GM21390 (cell line): ENCODE measurements around the gene RNPS1.

Experiments
- ATAC-seq: cut with Tn5 transposase; IDR thresholded peaks from one replicate; pipeline ENCODE4 v1.9.1; 2021; ENCODE audit not compliant: unreplicated experiment

The RNPS1 gene

DNA sequence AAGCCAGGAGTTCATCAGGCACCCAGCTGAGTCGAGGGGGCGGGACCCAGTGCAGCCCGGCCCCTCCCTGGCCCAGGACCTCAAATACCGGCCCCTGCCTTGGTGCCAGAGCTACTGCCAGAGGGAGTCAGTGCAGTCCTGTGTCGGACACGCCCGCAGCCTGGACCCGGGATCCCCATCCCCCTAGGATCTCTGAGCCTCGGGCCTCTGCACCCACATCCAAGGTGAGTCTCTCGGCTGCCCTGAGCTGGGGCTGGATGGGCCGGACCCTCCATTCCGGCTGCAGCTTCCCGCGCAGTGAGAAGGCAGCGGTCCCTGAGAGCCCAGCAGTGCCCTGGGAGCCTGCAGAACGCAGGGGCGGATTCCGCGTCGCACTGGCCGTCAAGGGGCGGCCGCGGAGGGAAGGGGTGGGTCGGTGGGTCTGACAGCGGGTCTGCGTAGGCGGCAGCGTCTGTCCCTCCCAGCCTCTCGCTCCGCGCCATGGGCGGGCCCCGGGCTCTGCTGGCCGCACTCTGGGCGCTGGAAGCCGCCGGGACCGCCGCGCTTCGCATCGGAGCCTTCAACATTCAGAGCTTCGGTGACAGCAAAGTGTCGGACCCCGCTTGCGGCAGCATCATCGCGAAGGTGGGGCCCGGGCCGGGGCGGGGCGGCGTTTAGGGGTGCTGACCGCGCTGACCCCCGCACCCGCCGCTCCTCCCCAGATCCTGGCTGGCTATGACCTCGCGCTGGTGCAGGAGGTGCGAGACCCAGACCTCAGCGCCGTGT, 31.4 kb downstream of the RNPS1 start, which contains the start of gene DNASE1L2:
DNASE1L2 (plus strand) TSS at position 108 of the 765 bp plus-strand sequence; CDS start at position 481, 373 bp downstream.
- ATAC-seq, result no peak

DNA sequence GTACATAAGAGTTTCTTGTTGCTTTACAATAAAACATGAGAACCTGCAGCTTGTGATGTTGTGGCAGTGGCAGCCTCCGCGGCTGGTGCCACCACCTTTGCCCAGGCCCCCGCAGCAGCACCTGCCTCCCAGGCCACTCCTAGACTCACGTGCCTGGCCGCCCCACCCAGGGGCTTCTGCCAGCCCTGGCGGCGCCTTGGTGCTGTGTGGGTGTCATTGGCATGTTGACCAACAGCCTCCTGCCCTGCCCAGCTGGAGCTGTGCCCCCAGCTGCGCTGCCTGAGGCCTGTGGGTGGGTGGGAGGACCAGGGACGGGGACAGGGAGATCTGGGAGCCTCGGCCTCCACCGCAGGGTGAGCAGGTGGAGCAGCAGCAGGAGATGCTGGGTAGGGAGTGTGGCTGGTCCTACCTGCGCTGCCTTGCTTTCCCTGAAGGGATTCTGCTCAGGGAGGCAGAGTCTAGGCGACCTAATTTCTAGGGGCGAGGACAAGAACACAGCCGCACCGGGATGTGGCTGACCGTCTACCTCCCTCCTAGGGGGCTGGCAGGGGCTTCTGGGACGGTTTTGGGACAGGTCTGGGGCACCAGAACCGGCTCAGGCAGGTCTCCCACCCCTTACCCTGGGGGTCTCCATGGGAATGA, 32.1 kb downstream of the RNPS1 start:
- no peak for ATAC-seq

DNA sequence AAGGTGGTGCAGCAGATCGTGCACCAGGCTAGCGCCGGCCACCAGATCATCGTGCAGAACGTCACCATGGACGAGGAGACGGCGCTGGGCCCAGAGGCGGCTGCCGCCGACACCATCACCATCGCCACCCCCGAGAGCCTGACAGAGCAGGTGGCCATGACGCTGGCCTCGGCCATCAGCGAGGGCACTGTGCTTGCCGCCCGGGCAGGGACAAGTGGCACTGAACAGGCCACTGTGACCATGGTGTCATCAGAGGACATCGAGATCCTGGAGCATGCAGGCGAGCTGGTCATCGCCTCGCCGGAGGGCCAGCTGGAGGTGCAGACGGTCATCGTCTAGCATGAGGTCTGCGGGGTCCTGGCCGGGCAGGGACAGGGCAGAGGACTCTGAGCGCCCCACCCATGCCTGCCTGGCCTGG, 32.7 kb downstream of the RNPS1 start:
- no peak for ATAC-seq

DNA sequence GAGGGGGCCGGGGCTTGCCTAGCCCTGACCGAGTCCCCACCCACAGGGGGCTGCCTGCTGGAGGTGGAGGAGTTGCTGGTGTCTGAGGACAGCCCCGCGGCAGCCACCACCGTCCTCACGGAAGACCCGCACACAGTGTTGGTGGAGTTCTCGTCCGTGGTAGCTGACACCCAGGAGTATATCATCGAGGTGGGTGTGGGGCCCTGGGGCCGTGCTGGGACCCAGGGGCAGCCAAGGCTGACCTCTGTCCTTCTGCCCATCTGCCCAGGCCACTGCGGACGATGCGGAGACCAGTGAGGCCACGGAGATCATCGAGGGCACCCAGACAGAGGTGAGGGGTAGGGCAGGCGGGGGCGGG, 33.1 kb downstream of the RNPS1 start:
- ATAC-seq, result no peak

DNA sequence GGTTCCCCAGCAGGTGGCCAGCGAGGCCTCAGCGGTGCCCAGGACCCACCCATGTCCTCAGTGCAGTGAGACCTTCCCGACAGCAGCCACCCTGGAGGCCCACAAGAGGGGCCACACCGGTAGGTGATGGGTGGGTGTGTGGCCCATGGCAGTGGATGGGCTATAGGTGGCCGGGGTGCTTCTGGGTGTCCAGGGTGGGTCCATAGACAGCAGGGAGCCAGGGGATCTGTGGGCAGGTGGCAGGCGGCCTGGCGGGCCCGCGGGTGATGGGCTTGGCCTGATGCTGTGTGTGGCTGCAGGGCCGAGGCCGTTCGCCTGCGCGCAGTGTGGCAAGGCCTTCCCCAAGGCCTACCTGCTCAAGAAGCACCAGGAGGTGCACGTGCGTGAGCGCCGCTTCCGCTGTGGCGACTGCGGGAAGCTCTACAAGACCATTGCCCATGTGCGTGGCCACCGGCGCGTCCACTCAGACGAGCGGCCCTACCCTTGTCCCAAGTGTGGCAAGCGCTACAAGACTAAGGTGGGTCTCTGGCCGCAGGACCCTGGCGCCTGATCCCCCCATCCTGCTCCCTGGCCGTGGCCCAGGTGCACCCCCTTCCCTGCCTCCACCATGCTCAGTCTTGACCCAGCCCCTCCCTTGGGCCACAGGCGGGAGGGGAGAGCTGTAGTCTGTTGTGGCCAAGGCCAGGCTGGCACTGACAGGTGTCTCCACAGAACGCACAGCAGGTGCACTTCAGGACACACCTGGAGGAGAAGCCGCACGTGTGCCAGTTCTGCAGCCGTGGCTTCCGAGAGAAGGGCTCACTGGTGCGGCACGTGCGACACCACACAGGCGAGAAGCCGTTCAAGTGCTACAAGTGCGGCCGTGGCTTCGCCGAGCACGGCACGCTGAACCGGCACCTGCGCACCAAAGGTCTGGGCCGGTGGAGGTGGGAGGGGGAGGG, 33.8 kb downstream of the RNPS1 start:
- ATAC-seq, result no peak

DNA sequence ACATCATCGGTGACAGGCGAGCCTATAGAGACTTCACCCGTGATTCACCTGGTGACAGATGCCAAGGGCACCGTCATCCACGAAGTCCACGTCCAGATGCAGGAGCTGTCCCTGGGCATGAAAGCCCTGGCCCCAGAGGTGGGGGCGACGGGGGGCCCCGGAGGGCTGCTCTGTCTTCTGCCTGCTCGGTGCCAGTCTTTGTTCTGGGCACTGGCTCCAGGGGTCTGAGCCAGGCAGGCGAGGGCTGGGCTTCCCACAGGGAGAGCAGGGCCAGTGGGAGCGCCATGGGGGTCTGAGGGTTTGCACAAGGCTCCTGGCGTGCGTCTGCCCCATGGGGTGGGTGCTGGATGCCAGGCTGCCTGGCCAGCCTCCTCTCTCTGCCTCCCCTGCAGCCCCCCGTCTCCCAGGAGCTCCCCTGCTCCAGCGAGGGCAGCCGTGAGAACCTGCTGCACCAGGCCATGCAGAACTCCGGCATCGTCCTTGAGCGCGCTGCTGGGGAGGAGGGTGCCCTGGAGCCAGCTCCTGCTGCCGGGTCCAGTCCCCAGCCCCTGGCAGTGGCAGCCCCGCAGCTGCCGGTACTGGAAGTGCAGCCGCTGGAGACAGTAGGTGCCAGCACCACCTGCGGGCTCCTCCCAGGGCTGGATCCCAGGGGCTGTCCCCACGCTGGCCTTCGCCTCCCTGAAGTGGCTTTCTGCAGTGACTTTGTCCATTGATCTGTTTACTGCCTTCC, 34.7 kb downstream of the RNPS1 start:
- no peak for ATAC-seq

DNA sequence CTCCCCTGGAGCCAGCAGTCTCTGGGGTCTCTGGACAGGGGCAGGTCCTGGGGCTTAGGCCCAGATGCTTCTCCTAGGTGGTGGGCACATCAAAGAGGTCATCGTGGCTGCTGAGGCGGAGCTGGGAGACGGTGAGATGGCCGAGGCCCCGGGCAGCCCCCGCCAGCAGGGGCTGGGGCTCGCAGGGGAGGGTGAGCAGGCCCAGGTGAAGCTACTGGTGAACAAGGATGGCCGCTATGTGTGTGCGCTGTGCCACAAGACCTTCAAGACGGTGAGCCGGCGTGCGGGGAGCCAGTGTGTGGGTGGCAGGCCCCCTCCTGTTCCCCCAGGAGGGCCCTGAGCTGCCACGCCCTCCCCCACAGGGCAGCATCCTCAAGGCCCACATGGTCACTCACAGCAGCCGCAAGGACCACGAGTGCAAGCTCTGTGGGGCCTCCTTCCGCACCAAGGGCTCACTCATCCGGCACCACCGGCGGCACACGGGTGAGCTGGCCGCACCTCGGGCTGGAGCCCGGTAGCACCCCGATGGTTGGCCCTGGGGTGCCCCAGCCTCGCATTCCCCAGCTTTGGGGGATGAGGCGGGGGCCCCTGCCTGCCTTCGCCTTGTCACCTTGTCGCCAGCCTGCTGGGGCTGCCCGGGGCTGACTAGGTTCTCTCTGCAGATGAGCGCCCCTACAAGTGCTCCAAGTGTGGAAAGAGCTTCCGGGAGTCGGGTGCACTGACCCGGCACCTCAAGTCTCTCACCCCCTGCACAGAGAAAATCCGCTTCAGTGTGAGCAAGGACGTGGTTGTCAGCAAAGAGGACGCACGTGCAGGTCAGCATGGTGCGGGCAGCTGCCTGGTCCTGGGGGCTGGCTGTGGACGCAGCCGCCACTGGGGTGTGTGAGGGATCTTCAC, 35.6 kb downstream of the RNPS1 start:
- no peak for ATAC-seq

DNA sequence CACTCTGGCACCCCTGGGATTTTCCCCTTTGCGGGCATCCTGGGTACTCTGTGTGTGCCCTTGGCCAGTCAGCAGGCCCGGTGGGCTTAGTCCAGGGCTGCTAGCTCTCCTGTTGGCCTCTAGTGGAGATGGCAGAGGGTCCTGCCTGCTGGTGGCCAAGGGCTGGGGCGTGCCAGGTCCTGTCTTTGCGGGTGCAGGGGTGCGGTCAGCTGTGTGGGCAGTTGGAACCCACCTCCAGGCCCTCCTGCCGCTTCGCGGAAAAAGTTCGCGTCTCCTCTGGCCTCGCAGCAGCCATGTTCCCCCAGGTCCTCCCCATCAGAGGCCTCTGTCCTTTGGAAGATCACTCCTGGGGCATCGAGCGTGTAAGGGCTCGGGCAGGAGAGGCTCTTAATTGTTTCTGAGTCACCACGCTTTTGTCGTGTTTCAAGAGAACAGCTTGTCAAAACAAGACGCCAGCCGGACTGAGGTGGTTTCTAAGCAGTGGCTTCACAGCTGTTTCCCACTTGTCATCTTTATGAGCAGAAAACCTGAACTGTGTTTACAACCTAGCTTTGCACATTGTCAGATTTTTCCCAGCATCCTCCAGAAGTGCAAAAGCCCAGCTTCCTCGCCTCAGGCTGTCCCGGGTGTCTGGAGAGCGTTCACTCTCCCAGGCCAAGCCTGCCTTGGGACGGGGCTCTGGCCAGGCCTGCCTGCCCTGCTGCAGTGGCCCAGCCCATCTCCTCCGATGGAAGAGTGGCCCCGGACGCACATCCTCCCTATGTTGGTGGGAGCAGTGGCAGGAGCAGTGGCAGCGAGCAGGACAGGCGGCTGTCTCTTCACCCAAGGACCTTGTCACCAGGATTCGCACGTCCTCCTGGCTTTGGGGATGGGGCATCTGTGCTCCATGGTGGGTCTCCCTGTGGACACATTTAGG, 36.7 kb downstream of the RNPS1 start:
- no peak for ATAC-seq

DNA sequence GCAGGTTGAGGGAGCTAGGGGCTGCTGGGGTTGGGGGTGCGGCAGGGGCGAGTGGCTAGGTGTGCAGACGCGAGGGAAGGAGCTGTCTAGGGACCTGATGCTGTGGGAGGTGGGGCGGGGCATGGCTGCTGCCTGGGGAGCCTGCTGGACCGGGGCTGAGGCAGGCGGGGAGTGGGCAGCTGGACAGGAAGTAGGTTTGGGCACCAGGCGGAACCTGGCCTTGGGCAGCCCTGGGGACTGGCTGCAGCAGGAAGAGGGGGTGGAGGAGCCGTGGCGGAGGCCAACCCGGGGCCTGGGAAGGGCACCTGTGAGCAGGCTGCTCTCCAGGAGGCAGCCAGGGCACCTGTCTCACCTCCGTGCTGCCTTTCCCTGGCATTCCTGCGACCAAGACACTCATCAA, 37.5 kb downstream of the RNPS1 start:
- no peak for ATAC-seq

DNA sequence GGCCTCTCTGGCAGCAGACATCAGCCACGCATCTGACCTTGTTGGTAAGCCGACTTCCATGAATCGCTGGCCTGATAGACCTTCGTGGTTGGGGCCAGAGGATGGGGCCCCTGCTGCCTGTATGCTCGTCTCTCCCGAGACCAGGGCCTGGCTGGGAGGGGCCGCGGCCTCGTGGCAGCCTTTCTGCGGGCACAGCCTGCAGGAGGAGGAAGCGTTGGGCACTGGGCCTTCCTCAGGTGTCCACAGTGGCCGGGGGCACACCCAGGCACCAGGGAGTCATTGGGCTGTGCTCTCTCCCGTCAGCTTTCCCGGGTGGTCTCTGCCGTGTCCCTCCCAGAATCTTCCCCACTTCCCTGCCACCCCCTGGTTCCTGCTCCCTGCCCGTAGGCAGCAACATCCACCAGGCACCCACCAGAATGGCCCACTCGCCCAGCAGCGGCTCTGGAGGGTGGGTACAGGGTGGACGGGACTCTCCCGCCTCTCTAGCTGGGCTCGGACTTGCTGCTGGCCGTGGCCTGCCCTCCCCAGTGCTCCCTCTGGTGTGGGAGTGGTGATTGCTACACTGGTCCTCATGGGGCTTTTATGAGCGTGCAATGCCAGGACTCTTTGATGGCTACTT, 38.2 kb downstream of the RNPS1 start:
- ATAC-seq, result no peak

DNA sequence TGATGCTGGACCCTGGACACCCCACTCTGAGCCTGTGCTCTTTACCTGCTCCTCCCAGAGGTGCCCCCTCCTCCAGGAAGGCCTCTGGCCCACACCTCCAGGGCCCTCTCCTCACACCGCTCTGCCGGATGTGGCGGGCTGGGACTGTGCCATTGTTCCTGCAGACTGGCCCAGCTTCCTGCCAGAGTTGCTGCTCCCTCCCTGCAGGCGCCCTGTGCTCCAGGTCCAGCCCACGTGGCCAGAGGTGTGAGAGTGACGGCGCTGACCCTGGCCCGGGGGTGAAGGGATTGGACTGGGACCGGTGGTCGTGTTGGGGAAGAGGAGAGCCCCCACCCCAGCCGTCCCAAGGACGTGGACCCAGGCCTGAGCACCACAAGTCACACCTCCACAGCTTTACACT, 38.8 kb downstream of the RNPS1 start:
- no peak for ATAC-seq

DNA sequence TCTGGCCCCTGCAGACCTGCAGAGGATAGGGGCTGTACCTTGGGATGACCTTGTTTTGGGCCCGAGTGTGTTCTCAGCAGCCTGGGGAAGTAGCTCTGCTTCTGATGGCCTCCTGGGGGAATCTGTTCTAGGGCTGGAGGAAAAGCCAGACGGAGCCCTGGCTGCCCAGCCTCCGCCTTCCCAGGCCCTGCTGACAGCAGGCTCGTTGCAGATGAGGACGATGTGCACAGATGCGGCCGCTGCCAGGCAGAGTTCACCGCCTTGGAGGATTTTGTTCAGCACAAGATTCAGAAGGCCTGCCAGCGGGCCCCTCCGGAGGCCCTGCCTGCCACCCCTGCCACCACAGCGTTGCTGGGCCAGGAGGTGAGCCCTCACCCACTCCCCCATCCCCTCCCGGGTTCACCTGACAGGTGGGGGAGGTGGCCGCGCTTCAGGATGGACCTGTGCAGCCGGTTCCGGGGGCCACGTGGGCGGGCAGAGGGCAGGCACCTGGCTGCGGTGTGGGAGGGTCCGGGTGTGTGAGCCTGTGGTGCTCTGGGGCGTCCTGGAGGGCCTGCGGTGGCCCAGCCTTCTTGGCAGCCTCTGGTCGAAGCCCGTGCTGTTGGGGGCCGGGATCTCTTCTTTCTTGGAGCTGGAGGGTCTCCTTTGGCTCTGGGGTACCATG, 39.6 kb downstream of the RNPS1 start:
- ATAC-seq, result no peak

DNA sequence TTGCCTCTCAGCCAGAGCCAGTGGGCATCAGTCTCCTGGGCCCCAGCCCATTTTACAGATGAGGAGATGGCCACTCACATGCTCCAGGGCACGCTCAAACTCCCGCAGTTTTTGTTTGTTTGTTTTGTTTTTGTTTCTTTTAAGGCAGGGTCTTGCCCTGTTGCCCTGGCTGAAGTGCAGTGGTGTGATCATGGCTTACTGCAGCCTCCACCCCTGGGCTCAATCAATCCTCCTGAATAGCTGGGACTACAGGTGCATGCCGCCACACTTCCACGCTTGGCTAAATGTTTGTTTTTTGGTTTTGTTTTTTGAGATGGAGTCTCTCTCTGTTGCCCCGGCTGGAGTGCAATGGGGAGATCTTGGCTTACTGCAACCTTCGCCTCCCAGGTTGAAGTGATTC, 41.0 kb downstream of the RNPS1 start:
- ATAC-seq, result no peak

DNA sequence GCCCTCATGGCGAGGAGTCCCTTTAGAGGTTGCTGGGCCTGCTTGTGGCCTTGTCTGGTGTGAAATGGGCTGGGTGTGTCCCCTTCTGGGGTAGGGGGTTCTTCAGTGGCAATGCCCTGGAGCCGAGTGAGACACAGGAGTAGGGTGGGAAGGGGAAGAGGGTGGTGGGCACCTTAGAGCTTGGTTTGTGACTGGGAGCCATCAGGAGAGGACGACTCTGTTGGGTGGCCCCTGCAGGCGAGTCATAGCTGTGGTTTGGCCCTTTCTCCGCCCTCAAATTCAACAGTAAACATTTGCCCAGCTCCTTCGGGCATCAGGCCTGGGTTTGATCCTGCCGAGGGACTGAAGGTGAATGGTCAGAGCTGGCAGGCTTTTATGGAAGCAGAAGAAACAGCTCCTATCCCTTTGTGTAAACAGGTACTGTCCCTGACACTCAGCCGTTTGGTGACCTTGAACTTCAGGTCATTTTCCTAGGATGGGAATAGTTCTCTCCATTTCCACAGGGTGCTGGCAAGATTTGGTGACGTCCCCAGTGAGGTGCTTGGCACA, 41.6 kb downstream of the RNPS1 start:
- ATAC-seq, result no peak

DNA sequence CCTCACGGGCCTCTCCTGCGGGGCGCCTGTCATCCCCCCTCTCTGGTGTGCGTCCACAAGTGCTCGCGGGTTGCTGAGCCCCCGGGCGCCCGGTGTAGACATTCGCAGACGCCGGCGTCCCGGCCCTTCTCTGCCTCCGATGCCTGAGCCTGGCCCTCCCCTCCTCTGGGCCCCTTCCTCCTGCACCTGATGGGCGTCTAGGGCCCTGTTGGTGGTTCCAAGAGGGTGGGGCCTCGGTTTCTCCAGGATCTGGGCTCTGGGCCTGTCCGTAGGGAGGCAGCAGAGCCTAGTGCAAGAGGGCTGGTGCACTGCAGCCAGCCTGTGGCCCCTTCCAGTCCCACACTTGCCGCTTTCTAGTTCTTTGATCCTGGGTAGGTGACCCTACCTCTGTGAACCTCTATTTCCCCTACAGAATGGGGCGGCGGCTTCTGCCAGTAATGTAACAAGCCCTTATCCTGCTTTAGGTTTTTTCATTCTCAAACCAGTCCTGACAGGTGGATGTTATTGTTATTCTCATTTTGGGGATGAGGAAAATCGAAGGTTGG, 43.9 kb downstream of the RNPS1 start:
- peak; percentile 24 for ATAC-seq

DNA sequence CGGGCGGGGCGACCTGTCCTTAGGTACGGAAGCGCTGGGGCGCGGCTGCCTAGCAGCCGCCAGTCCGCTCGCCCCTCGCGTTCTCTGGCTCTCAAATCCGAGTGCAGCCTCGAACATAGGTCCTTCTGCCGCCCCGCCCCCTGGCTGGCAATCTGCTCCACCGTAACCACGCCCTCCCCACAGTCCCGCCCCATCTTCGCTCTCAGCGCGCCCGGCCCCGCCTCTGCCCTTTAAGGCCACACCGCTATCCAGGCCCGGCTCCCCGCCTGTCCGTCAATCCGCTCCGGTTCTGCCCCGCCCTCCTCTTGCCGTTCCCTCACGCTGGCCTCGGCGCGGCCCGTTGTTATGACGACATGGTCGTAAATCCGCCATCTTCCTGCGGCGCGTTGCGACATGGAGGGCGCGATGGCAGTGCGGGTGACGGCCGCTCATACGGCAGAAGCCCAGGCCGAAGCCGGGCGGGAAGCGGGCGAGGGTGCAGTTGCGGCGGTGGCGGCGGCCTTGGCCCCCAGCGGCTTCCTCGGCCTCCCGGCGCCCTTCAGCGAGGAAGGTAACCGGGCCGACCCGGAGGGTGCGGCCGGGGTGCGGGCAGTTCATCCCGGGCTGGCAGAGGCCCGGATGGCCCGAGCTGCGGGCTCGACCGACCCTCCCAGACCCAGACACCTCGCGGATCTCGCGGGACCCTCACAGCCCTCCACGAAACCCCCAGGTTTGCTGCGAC, 44.5 kb downstream of the RNPS1 start, which contains the start of gene E4F1:
E4F1 (plus strand) TSS at position 371 of the 721 bp plus-strand sequence; CDS start at position 394, 23 bp downstream.
- ATAC-seq, result peak; percentile 86
